Measurements from ENCODE around the gene ZNF223.

DNA sequence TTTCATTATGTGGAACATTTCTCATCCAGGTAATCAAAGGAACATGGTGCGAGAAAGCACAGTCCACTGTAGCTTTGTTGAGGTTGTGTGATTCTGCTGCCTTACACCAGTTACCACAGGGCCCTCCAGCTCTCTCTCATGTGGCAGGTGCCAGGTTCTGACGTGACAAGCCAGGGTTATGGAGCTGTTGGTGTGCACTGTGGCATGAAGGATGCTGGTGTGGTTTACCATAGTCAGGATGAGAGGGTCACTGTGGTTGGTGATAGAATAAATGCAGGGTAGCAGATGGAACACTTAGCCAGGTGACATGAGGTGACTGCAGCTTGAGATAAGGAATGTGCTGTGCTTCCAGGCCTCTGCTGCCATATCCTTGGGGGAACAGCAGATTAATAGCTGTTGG, 7.4 kb downstream of the ZNF223 start:
- TF ChIP-seq CTCF (conservative IDR thresholded peaks at IDR 0.05) (no peak), ZFX (IDR thresholded peaks at IDR 0.05) (no peak)

Data from C4-2B (cell line).